ENCODE data around the gene DQX1. TPM values are rescaled to one million over a fixed set of nuclear protein-coding genes. Genes with fewer than 3 reads are reported as not detected.
A peak's percentile ranks its signal among the peaks of the same experiment; 100 is the strongest.

The DQX1 gene
- total and polyA plus RNA-seq, 2 experiments from 2014 or later, result 0.32 to 0.52 TPM

DNA sequence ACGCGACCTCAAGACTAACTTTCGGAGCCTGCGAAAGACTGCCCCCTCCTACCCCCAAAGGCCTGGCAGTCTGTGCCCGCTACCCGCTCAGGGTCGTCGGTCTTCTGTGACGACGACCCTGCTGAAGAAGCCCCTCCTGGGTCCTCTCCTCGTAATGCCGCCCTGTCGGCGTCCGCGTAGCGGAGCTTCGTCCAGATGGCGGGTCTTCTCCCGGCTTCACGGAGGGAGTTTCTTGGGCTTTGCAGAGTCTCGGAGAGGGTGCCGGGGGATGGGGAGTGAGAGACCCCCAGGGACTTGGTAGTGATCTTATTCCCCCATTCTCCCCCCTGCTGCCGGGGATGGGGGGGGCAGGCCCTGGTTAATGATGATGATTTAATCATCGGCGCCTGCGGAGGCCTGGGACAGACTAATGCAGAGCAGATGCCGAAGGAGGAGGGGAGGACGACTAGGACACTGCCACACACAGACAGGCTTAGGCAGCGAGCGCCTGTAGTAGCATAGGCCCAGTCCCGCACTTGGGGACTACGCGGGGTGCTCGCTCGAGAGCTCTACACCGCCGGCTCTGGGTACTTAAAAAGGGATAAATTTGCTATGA is 18.0 kb downstream of the DQX1 start:
- H3K27ac ChIP-seq (ENCODE audit: low read depth), result peak overlapping the region; percentile 78
- H2AFZ ChIP-seq, result peak overlapping the region; percentile 83
- no peak for TF ChIP-seq NANOG (IDR thresholded peaks at IDR 0.05; ENCODE audit: borderline replicate concordance)
- TF ChIP-seq, protein P1, sequence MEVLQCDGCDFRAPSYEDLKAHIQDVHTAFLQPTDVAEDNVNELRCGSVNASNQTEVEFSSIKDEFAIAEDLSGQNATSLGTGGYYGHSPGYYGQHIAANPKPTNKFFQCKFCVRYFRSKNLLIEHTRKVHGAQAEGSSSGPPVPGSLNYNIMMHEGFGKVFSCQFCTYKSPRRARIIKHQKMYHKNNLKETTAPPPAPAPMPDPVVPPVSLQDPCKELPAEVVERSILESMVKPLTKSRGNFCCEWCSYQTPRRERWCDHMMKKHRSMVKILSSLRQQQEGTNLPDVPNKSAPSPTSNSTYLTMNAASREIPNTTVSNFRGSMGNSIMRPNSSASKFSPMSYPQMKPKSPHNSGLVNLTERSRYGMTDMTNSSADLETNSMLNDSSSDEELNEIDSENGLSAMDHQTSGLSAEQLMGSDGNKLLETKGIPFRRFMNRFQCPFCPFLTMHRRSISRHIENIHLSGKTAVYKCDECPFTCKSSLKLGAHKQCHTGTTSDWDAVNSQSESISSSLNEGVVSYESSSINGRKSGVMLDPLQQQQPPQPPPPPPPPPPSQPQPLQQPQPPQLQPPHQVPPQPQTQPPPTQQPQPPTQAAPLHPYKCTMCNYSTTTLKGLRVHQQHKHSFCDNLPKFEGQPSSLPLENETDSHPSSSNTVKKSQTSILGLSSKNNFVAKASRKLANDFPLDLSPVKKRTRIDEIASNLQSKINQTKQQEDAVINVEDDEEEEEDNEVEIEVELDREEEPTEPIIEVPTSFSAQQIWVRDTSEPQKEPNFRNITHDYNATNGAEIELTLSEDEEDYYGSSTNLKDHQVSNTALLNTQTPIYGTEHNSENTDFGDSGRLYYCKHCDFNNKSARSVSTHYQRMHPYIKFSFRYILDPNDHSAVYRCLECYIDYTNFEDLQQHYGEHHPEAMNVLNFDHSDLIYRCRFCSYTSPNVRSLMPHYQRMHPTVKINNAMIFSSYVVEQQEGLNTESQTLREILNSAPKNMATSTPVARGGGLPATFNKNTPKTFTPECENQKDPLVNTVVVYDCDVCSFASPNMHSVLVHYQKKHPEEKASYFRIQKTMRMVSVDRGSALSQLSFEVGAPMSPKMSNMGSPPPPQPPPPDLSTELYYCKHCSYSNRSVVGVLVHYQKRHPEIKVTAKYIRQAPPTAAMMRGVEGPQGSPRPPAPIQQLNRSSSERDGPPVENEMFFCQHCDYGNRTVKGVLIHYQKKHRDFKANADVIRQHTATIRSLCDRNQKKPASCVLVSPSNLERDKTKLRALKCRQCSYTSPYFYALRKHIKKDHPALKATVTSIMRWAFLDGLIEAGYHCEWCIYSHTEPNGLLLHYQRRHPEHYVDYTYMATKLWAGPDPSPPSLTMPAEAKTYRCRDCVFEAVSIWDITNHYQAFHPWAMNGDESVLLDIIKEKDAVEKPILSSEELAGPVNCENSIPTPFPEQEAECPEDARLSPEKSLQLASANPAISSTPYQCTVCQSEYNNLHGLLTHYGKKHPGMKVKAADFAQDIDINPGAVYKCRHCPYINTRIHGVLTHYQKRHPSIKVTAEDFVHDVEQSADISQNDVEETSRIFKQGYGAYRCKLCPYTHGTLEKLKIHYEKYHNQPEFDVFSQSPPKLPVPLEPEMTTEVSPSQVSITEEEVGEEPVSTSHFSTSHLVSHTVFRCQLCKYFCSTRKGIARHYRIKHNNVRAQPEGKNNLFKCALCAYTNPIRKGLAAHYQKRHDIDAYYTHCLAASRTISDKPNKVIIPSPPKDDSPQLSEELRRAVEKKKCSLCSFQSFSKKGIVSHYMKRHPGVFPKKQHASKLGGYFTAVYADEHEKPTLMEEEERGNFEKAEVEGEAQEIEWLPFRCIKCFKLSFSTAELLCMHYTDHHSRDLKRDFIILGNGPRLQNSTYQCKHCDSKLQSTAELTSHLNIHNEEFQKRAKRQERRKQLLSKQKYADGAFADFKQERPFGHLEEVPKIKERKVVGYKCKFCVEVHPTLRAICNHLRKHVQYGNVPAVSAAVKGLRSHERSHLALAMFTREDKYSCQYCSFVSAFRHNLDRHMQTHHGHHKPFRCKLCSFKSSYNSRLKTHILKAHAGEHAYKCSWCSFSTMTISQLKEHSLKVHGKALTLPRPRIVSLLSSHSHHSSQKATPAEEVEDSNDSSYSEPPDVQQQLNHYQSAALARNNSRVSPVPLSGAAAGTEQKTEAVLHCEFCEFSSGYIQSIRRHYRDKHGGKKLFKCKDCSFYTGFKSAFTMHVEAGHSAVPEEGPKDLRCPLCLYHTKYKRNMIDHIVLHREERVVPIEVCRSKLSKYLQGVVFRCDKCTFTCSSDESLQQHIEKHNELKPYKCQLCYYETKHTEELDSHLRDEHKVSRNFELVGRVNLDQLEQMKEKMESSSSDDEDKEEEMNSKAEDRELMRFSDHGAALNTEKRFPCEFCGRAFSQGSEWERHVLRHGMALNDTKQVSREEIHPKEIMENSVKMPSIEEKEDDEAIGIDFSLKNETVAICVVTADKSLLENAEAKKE (CRISPR knock-in tag; IDR thresholded peaks at IDR 0.05), result no peak
- no peak for TF ChIP-seq CREB1 (CRISPR knock-in tag; IDR thresholded peaks at IDR 0.05; ENCODE audit: low read depth)
- no peak for TF ChIP-seq EZH2 (IDR thresholded peaks at IDR 0.05; ENCODE audit: low read depth, unreplicated experiment)
- TF ChIP-seq ZNF114 (CRISPR knock-in tag; IDR thresholded peaks at IDR 0.05), result no peak
- TF ChIP-seq ZNF331 (CRISPR knock-in tag; IDR thresholded peaks at IDR 0.05; ENCODE audit: low read depth), result no peak
- TF ChIP-seq, protein P2, sequence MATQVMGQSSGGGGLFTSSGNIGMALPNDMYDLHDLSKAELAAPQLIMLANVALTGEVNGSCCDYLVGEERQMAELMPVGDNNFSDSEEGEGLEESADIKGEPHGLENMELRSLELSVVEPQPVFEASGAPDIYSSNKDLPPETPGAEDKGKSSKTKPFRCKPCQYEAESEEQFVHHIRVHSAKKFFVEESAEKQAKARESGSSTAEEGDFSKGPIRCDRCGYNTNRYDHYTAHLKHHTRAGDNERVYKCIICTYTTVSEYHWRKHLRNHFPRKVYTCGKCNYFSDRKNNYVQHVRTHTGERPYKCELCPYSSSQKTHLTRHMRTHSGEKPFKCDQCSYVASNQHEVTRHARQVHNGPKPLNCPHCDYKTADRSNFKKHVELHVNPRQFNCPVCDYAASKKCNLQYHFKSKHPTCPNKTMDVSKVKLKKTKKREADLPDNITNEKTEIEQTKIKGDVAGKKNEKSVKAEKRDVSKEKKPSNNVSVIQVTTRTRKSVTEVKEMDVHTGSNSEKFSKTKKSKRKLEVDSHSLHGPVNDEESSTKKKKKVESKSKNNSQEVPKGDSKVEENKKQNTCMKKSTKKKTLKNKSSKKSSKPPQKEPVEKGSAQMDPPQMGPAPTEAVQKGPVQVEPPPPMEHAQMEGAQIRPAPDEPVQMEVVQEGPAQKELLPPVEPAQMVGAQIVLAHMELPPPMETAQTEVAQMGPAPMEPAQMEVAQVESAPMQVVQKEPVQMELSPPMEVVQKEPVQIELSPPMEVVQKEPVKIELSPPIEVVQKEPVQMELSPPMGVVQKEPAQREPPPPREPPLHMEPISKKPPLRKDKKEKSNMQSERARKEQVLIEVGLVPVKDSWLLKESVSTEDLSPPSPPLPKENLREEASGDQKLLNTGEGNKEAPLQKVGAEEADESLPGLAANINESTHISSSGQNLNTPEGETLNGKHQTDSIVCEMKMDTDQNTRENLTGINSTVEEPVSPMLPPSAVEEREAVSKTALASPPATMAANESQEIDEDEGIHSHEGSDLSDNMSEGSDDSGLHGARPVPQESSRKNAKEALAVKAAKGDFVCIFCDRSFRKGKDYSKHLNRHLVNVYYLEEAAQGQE (IDR thresholded peaks at IDR 0.05; ENCODE audit: unreplicated experiment), result no peak
- TF ChIP-seq, protein P3, sequence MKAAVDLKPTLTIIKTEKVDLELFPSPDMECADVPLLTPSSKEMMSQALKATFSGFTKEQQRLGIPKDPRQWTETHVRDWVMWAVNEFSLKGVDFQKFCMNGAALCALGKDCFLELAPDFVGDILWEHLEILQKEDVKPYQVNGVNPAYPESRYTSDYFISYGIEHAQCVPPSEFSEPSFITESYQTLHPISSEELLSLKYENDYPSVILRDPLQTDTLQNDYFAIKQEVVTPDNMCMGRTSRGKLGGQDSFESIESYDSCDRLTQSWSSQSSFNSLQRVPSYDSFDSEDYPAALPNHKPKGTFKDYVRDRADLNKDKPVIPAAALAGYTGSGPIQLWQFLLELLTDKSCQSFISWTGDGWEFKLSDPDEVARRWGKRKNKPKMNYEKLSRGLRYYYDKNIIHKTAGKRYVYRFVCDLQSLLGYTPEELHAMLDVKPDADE (IDR thresholded peaks at IDR 0.05), result no peak
- no peak for TF ChIP-seq JUNB (IDR thresholded peaks at IDR 0.05; ENCODE audit: unreplicated experiment)
- TF ChIP-seq POLR2AphosphoS5 (IDR thresholded peaks at IDR 0.05; ENCODE audit: low read depth), result no peak
- no peak for TF ChIP-seq STAT1 (IDR thresholded peaks at IDR 0.05; ENCODE audit: unreplicated experiment)
- TF ChIP-seq, protein P4, sequence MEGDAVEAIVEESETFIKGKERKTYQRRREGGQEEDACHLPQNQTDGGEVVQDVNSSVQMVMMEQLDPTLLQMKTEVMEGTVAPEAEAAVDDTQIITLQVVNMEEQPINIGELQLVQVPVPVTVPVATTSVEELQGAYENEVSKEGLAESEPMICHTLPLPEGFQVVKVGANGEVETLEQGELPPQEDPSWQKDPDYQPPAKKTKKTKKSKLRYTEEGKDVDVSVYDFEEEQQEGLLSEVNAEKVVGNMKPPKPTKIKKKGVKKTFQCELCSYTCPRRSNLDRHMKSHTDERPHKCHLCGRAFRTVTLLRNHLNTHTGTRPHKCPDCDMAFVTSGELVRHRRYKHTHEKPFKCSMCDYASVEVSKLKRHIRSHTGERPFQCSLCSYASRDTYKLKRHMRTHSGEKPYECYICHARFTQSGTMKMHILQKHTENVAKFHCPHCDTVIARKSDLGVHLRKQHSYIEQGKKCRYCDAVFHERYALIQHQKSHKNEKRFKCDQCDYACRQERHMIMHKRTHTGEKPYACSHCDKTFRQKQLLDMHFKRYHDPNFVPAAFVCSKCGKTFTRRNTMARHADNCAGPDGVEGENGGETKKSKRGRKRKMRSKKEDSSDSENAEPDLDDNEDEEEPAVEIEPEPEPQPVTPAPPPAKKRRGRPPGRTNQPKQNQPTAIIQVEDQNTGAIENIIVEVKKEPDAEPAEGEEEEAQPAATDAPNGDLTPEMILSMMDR (conservative IDR thresholded peaks at IDR 0.05; ENCODE audit: low read depth in 2 of 2), result no peak
- TF ChIP-seq EZH2phosphoT487 (IDR thresholded peaks at IDR 0.05; ENCODE audit: unreplicated experiment), result no peak
- peaks cover 10% of the 10 kb centered on the region for H3K9me3 Mint-ChIP-seq
- H3K79me2 ChIP-seq (replicated peaks; ENCODE audit: insufficient read depth), result peaks cover 8% of the 10 kb centered on the region
- H3K4me1 Mint-ChIP-seq, result peaks cover 30% of the 10 kb centered on the region
- peak overlapping the region; percentile 99 for H3K27ac Mint-ChIP-seq
- peaks cover 28% of the 10 kb centered on the region for H3K36me3 Mint-ChIP-seq (ENCODE audit: low read depth)
- peaks cover 96% of the 10 kb centered on the region for H3K27me3 Mint-ChIP-seq (ENCODE audit: insufficient read depth, low read depth, poor library complexity)
- peaks cover 3% of the 10 kb centered on the region for H4K20me1 ChIP-seq (replicated peaks; ENCODE audit: insufficient read depth)
- DNase-seq (ENCODE audit: low spot score), result peak; percentile 69
- peaks cover 9% of the 10 kb centered on the region for H3F3A ChIP-seq (replicated peaks; ENCODE audit: low read depth)
- peak overlapping the region; percentile 79 for H3K4me3 ChIP-seq
- peaks cover 20% of the 10 kb centered on the region for H3K4me1 ChIP-seq (ENCODE audit: insufficient read depth)
- H3K9me2 ChIP-seq (ENCODE audit: insufficient read depth), result no peaks in the 10 kb centered on the region
- ATAC-seq, result peak; percentile 54
- H3K4me3 Mint-ChIP-seq, result peak overlapping the region; percentile 98
- H3K36me3 ChIP-seq (ENCODE audit: insufficient read depth), result peaks cover 7% of the 10 kb centered on the region; the same call in 1 of the 2 replicates
- peaks cover 92% of the 10 kb centered on the region for H3K27me3 ChIP-seq (ENCODE audit: insufficient read depth)
- H3K4me2 ChIP-seq, result peak overlapping the region; percentile 86

Data from GM23338 (cell line).